Spinal cord (tissue), 10 donors: Measurements from ENCODE around the gene PGM1. TPM values are rescaled to one million over a fixed set of nuclear protein-coding genes. Genes with fewer than 3 reads are reported as not detected.

ENCODE experiments used
- DNase-seq, 6 donors: peaks; one replicate each; pipeline versions ENCODE4 v3.0.0 to v3.0.0-alpha.2; 2013 to 2015; ENCODE audit warnings: low spot score in 6 of 6, low read depth in 4 of 6
- H3K27ac ChIP-seq: one replicate; pipeline ENCODE4 v1.5.1; 2013; ENCODE audit warnings: low read depth, low read length, control low read depth
- H3K27me3 ChIP-seq: one replicate; pipeline ENCODE4 v1.6.1; 2013; ENCODE audit warnings: low read length; ENCODE audit not compliant: control insufficient read depth, insufficient read depth
- H3K36me3 ChIP-seq: one replicate; pipeline ENCODE4 v1.6.1; 2013; ENCODE audit warnings: low read length; ENCODE audit not compliant: control insufficient read depth, insufficient read depth
- H3K4me1 ChIP-seq: one replicate; pipeline ENCODE4 v1.6.1; 2013; ENCODE audit warnings: low read length; ENCODE audit not compliant: control insufficient read depth, insufficient read depth
- H3K4me3 ChIP-seq: one replicate; pipeline ENCODE4 v1.5.1; 2013; ENCODE audit warnings: low read depth, low read length, control low read depth
- H3K9me3 ChIP-seq: one replicate; pipeline ENCODE4 v1.6.1; 2013; ENCODE audit warnings: low read length; ENCODE audit not compliant: control insufficient read depth, insufficient read depth
- WGBS: methylation state at CpG from one replicate; pipeline ENCODE4 v1.1.5; 2013; ENCODE audit warnings: missing lambda C conversion rate; ENCODE audit not compliant: insufficient coverage; 5-methylcytosine and 5-hydroxymethylcytosine counted together
- polyA plus RNA-seq, 2 donors: library from polyadenylated mRNA; unstranded; fragments of 120-200 nt; gene quantifications; one replicate each; pipeline ENCODE4 v1.2.1, GENCODE V29; 2013; ENCODE audit not compliant: insufficient read length in 2 of 2
- total RNA-seq, 2 donors: library from RNA; depleted of rRNA in 1 of 2; stranded (reverse); fragments of 120-200 nt in 1 of 2; fragments of >200 nt in 1 of 2; gene quantifications; one replicate each; pipeline versions ENCODE4 v1.2.3 to v1.2.4, GENCODE V29; 2013 to 2014
- donor health status: healthy.

PGM1 gene
- total and polyA plus RNA-seq, 4 donors, result 41.3 to 58.3 (median 47.9) TPM

- H3K27ac ChIP-seq, result no peak overlapping the region
- no peaks in the 10 kb centered on the region for H3K36me3 ChIP-seq
- WGBS, result 39% methylated on average over 3 of the region's 4 CpGs
- H3K27me3 ChIP-seq, result no peaks in the 10 kb centered on the region
- H3K9me3 ChIP-seq, result no peaks in the 10 kb centered on the region
- H3K4me1 ChIP-seq, result peaks cover 3% of the 10 kb centered on the region
- peak in 2 of 6 donors; percentile 25 to 36 for DNase-seq
- no peak overlapping the region for H3K4me3 ChIP-seq
Observed at GRCh38 chr1:63623952-63624351, 30.7 kb downstream of the PGM1 start.

DNA sequence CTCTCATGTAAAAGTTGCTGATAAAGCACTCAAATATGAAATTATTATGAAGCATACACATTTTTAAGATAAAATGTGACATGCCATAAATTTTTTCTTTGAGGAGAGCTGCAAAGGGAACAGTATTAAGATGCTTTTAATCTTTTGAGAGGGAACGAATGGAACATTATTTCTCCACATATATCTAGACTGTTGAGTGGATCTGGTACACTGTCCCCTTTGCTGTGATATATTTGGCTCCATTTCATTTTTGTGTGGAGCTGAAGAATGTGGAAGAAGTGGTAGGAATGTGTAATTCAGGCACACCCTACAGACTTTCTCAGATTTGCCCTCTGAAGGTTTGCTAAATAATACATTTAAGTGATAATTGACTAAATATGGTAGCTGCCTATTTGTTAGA lies 31.7 kb downstream of the PGM1 start:
- no peaks in the 10 kb centered on the region for H3K9me3 ChIP-seq
- no peak overlapping the region for H3K4me3 ChIP-seq
- H3K36me3 ChIP-seq, result no peaks in the 10 kb centered on the region
- WGBS, result no CpG with 5 or more reads among the region's 1 CpG
- H3K27me3 ChIP-seq, result no peaks in the 10 kb centered on the region
- no peak overlapping the region for H3K27ac ChIP-seq
- H3K4me1 ChIP-seq, result peaks cover 3% of the 10 kb centered on the region
- peak in 1 of 6 donors; percentile 43 for DNase-seq

DNA sequence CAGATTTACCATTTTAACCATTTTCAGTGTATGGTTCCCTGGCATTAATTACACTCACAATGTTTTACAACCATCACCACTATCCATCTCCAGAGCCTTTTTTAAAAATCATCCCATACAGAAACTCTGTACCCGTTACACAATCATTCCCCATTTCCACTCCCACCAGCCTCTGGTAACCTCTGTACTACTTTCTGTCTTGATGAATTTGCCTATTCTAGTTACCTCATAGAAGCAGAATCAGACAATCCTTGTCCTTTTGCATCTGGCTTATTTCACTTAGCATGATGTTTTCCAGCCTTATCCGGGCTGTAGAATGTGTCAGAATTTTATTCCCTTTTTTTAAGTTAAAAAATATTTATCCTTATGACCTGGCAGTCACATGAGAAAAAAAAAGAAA lies 33.0 kb downstream of the PGM1 start:
- WGBS, result 75% methylated on average over 1 of the region's 2 CpGs
- no peaks in the 10 kb centered on the region for H3K36me3 ChIP-seq
- no peaks in the 10 kb centered on the region for H3K9me3 ChIP-seq
- peaks cover 3% of the 10 kb centered on the region for H3K4me1 ChIP-seq
- no peak overlapping the region for H3K27ac ChIP-seq
- no peak for DNase-seq
- H3K4me3 ChIP-seq, result no peak overlapping the region
- no peaks in the 10 kb centered on the region for H3K27me3 ChIP-seq

GRCh38 chr1:63628607-63629006 lies 35.4 kb downstream of the PGM1 start:
- no peak overlapping the region for H3K4me3 ChIP-seq
- WGBS, result 100% methylated on average over 1 of the region's 1 CpG
- no peaks in the 10 kb centered on the region for H3K27me3 ChIP-seq
- no peaks in the 10 kb centered on the region for H3K9me3 ChIP-seq
- H3K27ac ChIP-seq, result no peak overlapping the region
- H3K4me1 ChIP-seq, result no peaks in the 10 kb centered on the region
- DNase-seq, result no peak
- H3K36me3 ChIP-seq, result peaks cover 10% of the 10 kb centered on the region

GRCh38 chr1:63630238-63630637 lies 37.0 kb downstream of the PGM1 start:
- Histone ChIP-seq H3K36me3 (peaks cover 12% of the 10 kb centered on the region), H3K4me1 (no peaks in the 10 kb centered on the region), H3K4me3 (no peak overlapping the region), H3K9me3 (no peaks in the 10 kb centered on the region), H3K27ac (no peak overlapping the region), H3K27me3 (no peaks in the 10 kb centered on the region)
- 88% methylated on average over 1 of the region's 4 CpGs for WGBS
- no peak for DNase-seq

- peaks cover 12% of the 10 kb centered on the region for H3K36me3 ChIP-seq
- no peaks in the 10 kb centered on the region for H3K27me3 ChIP-seq
- H3K4me3 ChIP-seq, result no peak overlapping the region
- no peak overlapping the region for H3K27ac ChIP-seq
- DNase-seq, result no peak
- no peaks in the 10 kb centered on the region for H3K9me3 ChIP-seq
- whole genome bisulfite sequencing, result no CpG with 5 or more reads among the region's 1 CpG
- H3K4me1 ChIP-seq, result no peaks in the 10 kb centered on the region
Observed at GRCh38 chr1:63630666-63631065, 37.5 kb downstream of the PGM1 start.

GRCh38 chr1:63632110-63632509 lies 38.9 kb downstream of the PGM1 start:
- Histone ChIP-seq H3K36me3 (peaks cover 18% of the 10 kb centered on the region), H3K4me3 (no peak overlapping the region), H3K27me3 (no peaks in the 10 kb centered on the region), H3K4me1 (no peaks in the 10 kb centered on the region), H3K27ac (no peak overlapping the region), H3K9me3 (no peaks in the 10 kb centered on the region)
- no peak for DNase-seq
- WGBS, result 100% methylated on average over 1 of the region's 5 CpGs

DNA sequence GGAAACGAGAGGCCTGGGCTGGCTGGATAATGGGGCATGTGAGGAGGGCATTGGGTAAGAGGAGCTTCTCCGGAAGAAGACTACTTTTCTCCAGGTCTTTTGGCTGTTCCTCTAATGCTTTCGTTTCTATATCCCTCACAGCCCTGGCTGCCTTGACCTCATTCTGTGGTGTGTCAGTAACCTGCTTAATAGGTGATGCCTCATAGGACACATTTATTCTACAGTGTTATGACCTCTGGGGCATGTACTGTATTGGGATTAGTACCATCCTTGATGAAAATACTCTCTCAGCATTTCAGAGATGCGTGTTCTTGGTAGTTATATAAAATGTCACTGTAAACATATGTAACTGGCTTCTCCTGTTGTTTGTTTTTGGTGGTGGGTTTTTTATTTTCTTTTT lies 40.1 kb downstream of the PGM1 start:
- Histone ChIP-seq H3K4me1 (no peaks in the 10 kb centered on the region), H3K36me3 (peaks cover 18% of the 10 kb centered on the region), H3K4me3 (no peak overlapping the region), H3K9me3 (no peaks in the 10 kb centered on the region), H3K27me3 (no peaks in the 10 kb centered on the region), H3K27ac (no peak overlapping the region)
- no peak for DNase-seq
- WGBS, result no CpG with 5 or more reads among the region's 4 CpGs

GRCh38 chr1:63634471-63634870 lies 41.3 kb downstream of the PGM1 start:
- Histone ChIP-seq H3K4me1 (no peaks in the 10 kb centered on the region), H3K4me3 (no peak overlapping the region), H3K9me3 (no peaks in the 10 kb centered on the region), H3K27ac (no peak overlapping the region), H3K27me3 (no peaks in the 10 kb centered on the region), H3K36me3 (peaks cover 18% of the 10 kb centered on the region)
- 89% methylated on average over 2 of the region's 4 CpGs for WGBS
- no peak for DNase-seq

GRCh38 chr1:63635681-63636080 lies 42.5 kb downstream of the PGM1 start:
- Histone ChIP-seq H3K27me3 (no peaks in the 10 kb centered on the region), H3K36me3 (peaks cover 18% of the 10 kb centered on the region), H3K9me3 (no peaks in the 10 kb centered on the region), H3K4me3 (no peak overlapping the region), H3K27ac (no peak overlapping the region), H3K4me1 (no peaks in the 10 kb centered on the region)
- no peak for DNase-seq
- no CpG with 5 or more reads among the region's 1 CpG for WGBS
